Measurements from ENCODE around the gene OCA2. TPM values are rescaled to one million over a fixed set of nuclear protein-coding genes. Genes with fewer than 3 reads are reported as not detected.

The OCA2 gene
- total and polyA plus RNA-seq, 2 donors from 2014 or later: 0.45 to 2.5 TPM

GRCh38 chr15:27813139-27813538 lies 286.0 kb downstream of the OCA2 start:
- Histone ChIP-seq H3K36me3 (ENCODE audit: control insufficient read depth in 2 of 3, insufficient read depth in 3 of 3, low read length in 3 of 3) (no peaks in the 10 kb centered on the region), H3K4me1 (ENCODE audit: control insufficient read depth in 2 of 3, insufficient read depth in 2 of 3, low read depth in 1 of 3, low read length in 3 of 3) (no peaks in the 10 kb centered on the region), H3K27ac (ENCODE audit: low read depth in 2 of 2, low read length in 2 of 2) (no peak overlapping the region), H3K27me3 (ENCODE audit: control insufficient read depth, insufficient read depth, low read length) (no peaks in the 10 kb centered on the region), H3K4me3 (ENCODE audit: low read length in 3 of 3) (no peak overlapping the region), H3K9ac (ENCODE audit: low read length in 3 of 3) (no peak overlapping the region), H3K9me3 (ENCODE audit: control insufficient read depth in 2 of 3, insufficient read depth in 1 of 3, low read length in 3 of 3) (peaks cover 0 to 6% (median 3%) of the 10 kb centered on the region in 3 donors)
- DNase-seq (no peak), FAIRE-seq (no peak)
- intact Hi-C loops (cut with DNase I): no loop called here
- no peak for TF ChIP-seq CTCF (IDR thresholded peaks at IDR 0.05; ENCODE audit: borderline replicate concordance, extremely low read depth, insufficient read depth)

GRCh38 chr15:27808182-27808581 lies 290.9 kb downstream of the OCA2 start:
- no peak overlapping the region for H3K4me3 ChIP-seq (ENCODE audit: low read length in 3 of 3)
- no peaks in the 10 kb centered on the region for H3K27me3 ChIP-seq (ENCODE audit: control insufficient read depth, insufficient read depth, low read length)
- TF ChIP-seq CTCF (IDR thresholded peaks at IDR 0.05; ENCODE audit: borderline replicate concordance, extremely low read depth, insufficient read depth): no peak
- peak in 1 of 5 donors; percentile 18 for DNase-seq
- no peaks in the 10 kb centered on the region for H3K9me3 ChIP-seq (ENCODE audit: control insufficient read depth in 2 of 3, insufficient read depth in 1 of 3, low read length in 3 of 3)
- intact Hi-C loops (cut with DNase I): no loop called here
- no peak for FAIRE-seq
- H3K27ac ChIP-seq (ENCODE audit: low read depth in 2 of 2, low read length in 2 of 2): no peak overlapping the region
- no peak overlapping the region for H3K9ac ChIP-seq (ENCODE audit: low read length in 3 of 3)
- no peaks in the 10 kb centered on the region for H3K36me3 ChIP-seq (ENCODE audit: control insufficient read depth in 2 of 3, insufficient read depth in 3 of 3, low read length in 3 of 3)
- H3K4me1 ChIP-seq (ENCODE audit: control insufficient read depth in 2 of 3, insufficient read depth in 2 of 3, low read depth in 1 of 3, low read length in 3 of 3): no peaks in the 10 kb centered on the region

GRCh38 chr15:27807335-27807734 lies 291.8 kb downstream of the OCA2 start:
- no peak overlapping the region for H3K27ac ChIP-seq (ENCODE audit: low read depth in 2 of 2, low read length in 2 of 2)
- H3K4me3 ChIP-seq (ENCODE audit: low read length in 3 of 3): no peak overlapping the region
- no peaks in the 10 kb centered on the region for H3K4me1 ChIP-seq (ENCODE audit: control insufficient read depth in 2 of 3, insufficient read depth in 2 of 3, low read depth in 1 of 3, low read length in 3 of 3)
- intact Hi-C loops (cut with DNase I): no loop called here
- TF ChIP-seq CTCF (IDR thresholded peaks at IDR 0.05; ENCODE audit: borderline replicate concordance, extremely low read depth, insufficient read depth): no peak
- FAIRE-seq (no peak), DNase-seq (no peak)
- H3K27me3 ChIP-seq (ENCODE audit: control insufficient read depth, insufficient read depth, low read length): no peaks in the 10 kb centered on the region
- no peaks in the 10 kb centered on the region for H3K9me3 ChIP-seq (ENCODE audit: control insufficient read depth in 2 of 3, insufficient read depth in 1 of 3, low read length in 3 of 3)
- H3K36me3 ChIP-seq (ENCODE audit: control insufficient read depth in 2 of 3, insufficient read depth in 3 of 3, low read length in 3 of 3): no peaks in the 10 kb centered on the region
- H3K9ac ChIP-seq (ENCODE audit: low read length in 3 of 3): no peak overlapping the region

GRCh38 chr15:27806396-27806795 lies 292.7 kb downstream of the OCA2 start:
- FAIRE-seq: no peak
- H3K27ac ChIP-seq (ENCODE audit: low read depth in 2 of 2, low read length in 2 of 2): no peak overlapping the region
- intact Hi-C loops (cut with DNase I): no loop called here
- no peaks in the 10 kb centered on the region for H3K36me3 ChIP-seq (ENCODE audit: control insufficient read depth in 2 of 3, insufficient read depth in 3 of 3, low read length in 3 of 3)
- H3K4me1 ChIP-seq (ENCODE audit: control insufficient read depth in 2 of 3, insufficient read depth in 2 of 3, low read depth in 1 of 3, low read length in 3 of 3): no peaks in the 10 kb centered on the region
- no peak overlapping the region for H3K9ac ChIP-seq (ENCODE audit: low read length in 3 of 3)
- H3K9me3 ChIP-seq (ENCODE audit: control insufficient read depth in 2 of 3, insufficient read depth in 1 of 3, low read length in 3 of 3): no peaks in the 10 kb centered on the region
- no peak for TF ChIP-seq CTCF (IDR thresholded peaks at IDR 0.05; ENCODE audit: borderline replicate concordance, extremely low read depth, insufficient read depth)
- H3K4me3 ChIP-seq (ENCODE audit: low read length in 3 of 3): no peak overlapping the region
- DNase-seq: no peak
- no peaks in the 10 kb centered on the region for H3K27me3 ChIP-seq (ENCODE audit: control insufficient read depth, insufficient read depth, low read length)
